HG03039 (cell line): Measurements from ENCODE around the gene FAM83B.
"Not testable (repeated sequence)": the region's sequence is repeated elsewhere in the genome, so short reads cannot be mapped to it uniquely, and the experiment has no call there.

ENCODE experiments used
- ATAC-seq: cut with Tn5 transposase; IDR thresholded peaks from one replicate; pipeline ENCODE4 v1.9.1; 2021; ENCODE audit warnings: mild to moderate bottlenecking, moderate library complexity; ENCODE audit not compliant: unreplicated experiment

Gene FAM83B, protein sequence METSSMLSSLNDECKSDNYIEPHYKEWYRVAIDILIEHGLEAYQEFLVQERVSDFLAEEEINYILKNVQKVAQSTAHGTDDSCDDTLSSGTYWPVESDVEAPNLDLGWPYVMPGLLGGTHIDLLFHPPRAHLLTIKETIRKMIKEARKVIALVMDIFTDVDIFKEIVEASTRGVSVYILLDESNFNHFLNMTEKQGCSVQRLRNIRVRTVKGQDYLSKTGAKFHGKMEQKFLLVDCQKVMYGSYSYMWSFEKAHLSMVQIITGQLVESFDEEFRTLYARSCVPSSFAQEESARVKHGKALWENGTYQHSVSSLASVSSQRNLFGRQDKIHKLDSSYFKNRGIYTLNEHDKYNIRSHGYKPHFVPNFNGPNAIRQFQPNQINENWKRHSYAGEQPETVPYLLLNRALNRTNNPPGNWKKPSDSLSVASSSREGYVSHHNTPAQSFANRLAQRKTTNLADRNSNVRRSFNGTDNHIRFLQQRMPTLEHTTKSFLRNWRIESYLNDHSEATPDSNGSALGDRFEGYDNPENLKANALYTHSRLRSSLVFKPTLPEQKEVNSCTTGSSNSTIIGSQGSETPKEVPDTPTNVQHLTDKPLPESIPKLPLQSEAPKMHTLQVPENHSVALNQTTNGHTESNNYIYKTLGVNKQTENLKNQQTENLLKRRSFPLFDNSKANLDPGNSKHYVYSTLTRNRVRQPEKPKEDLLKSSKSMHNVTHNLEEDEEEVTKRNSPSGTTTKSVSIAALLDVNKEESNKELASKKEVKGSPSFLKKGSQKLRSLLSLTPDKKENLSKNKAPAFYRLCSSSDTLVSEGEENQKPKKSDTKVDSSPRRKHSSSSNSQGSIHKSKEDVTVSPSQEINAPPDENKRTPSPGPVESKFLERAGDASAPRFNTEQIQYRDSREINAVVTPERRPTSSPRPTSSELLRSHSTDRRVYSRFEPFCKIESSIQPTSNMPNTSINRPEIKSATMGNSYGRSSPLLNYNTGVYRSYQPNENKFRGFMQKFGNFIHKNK

DNA sequence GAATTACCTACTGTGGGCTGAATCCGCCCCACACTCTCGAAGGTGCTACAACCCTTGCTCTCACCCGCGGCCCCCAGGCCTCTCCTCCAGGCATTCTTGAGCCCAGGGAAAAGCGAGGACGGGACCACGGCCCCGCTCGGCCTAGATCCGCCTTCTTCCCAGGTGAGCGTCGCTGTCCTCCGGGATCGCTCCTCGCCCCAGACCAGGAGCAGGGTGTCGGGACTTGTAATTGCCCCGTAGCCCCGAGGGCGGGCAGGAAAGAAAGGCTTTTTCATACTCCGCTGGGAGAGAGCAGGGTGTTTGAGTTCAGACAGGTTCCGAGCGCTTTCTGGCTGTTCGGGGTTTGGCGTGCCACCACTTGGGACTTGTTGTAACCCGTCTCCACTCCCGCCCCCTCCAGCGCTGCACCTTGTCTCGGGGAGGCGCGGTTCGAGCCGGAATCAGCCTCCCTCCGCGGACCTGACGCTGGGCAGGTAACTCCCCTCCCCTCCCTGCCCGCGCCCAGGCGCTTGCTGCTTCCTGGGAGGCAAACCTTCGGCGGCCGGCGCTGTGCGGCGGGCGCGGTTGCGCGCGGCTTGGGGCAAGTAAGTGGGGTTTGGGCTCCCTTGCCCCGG is at the start of gene FAM83B:
FAM83B (plus strand) TSS at position 529 of the 614 bp plus-strand sequence. CDS start 23,476 bp downstream, outside the sequence.
- no peak for ATAC-seq

- ATAC-seq: not testable (repeated sequence)
These were observed 49.7 kb upstream of the FAM83B start for GRCh38 chr6:54796918-54797317.

GRCh38 chr6:54800050-54800600 is 46.4 kb upstream of the FAM83B start:
- no peak for ATAC-seq

DNA sequence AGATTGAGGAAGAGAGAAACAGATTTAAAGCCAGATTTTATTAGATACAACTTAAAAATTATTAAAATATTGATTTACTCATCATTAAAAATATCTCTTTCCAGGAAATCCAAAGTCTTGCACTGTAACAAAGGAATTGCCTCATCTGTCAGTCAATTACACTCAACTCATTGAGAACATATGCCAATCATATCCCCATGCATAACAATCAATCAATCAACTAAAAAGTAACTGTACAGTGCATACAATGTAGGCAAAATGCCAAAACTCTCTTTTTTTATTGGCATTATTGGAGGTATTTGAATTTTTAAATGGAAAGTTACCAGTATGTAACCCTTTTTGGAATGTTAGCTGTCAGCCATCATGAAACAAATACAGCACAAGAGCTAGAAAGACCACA is 45.3 kb upstream of the FAM83B start:
- no peak for ATAC-seq

- ATAC-seq: no peak
These were observed 44.9 kb upstream of the FAM83B start for GRCh38 chr6:54801669-54802068.

DNA sequence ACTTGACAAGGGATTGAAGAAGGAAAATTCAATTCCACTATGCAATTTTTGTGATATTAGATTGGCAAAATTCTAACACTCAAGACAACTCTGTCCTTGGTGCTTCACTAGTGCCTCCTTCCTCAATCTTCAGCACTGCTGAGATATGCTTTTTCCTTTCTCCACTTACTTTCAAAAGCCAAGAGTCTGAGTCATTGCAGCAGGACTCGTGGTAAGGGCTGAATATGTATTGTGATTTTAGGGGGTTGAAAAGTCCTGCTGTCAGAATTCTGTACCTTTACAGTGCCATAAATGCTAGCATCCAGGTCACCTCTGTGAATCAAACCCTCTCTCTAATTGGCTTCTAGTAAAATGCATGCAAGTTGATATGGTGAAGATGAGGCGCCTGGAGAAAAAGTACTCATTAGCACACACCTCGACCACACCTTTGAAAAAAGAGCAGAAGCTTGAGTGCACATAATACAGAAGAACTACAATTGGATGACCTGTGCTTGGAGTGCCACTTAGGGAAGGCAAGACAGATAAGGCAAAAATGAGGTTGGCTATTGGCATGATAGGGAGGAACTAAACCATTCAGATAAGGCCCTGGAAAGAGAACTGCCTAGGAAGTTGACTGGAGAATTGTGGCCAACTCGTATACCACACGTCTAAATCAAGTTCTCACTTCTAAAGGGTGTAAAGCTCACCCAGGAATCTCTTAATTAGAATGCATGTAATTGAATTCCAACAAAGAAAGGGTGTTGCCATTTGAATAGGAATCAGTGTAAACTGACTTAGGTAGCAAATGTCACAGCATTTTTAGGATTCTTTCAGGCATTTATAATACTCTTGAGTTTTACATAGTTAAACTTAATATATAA is 43.6 kb upstream of the FAM83B start:
- ATAC-seq: no peak

DNA sequence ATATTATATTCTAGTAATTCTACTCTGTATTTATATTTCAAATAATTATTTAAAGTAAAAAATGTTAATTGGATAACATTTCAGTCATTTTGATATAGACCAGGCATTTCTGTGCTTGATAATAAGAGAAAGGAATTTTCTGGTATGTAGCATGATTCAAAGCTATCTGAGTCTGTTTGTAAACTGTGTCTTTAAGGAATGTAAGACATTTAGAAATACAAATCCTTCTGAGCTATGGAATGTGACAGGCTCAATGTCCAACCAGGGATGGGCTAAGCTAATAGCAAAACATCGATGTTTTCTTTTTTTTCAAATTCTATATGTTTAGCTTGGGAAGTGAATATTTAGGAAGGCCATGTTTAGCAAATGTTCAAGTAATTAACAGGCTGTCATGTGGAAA is 41.5 kb upstream of the FAM83B start:
- ATAC-seq: no peak

DNA sequence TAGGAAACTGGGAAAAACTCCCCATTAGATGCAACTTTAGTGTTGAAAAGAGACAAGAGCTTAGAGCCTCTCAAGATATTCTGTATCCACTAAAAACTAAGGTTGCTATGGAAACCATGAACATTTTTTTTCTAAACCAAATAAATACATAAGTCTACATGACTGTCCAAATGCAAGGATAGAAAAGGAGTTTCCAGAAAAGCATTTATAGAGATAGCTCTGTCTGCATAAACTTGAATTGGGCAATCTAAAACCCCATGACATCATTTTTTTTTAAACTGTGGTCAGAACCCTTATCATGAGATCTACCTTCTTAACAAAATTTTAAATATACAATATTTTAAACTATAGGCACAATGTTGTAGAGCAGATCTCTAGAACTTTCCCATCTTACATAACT is 36.4 kb upstream of the FAM83B start:
- ATAC-seq: no peak

DNA sequence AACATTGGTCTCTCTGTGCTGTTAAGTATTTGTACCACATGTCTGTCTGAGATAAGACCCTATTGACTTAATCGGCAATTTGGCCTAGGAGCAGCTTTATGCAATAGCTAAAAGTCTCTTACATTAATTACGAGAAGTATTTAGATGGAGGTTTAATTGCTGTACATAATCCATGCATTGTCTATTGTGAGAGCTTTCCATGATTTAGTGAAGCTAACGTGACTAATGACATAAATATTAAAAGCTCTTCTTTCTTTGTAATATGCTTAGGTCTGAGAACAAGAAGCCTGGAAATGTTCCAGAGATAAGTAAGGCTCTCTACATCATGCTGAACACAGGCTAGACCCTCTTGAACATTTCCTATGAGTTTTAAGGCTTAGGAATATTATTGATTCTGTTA is 32.7 kb upstream of the FAM83B start:
- no peak for ATAC-seq

DNA sequence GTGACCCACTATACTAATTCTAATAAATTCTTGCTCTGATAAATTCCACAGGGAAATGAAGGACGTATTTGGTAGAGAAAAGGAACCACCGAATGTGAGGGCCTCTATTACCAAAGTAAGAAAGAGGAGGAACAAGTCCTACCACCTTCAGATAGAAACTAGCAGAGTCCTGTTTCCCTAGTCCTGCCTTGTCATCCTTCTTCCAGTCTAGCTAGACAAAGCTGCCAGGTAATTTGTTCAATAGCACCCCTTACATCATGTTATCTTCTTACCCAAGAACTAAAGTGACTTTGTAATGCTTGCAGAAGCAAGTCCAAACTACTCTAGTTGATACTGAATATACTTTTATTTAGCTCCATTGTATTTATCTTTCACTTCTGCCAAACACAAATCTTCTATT is 29.3 kb upstream of the FAM83B start:
- ATAC-seq: no peak

GRCh38 chr6:54817834-54818233 is 28.7 kb upstream of the FAM83B start:
- ATAC-seq: no peak

DNA sequence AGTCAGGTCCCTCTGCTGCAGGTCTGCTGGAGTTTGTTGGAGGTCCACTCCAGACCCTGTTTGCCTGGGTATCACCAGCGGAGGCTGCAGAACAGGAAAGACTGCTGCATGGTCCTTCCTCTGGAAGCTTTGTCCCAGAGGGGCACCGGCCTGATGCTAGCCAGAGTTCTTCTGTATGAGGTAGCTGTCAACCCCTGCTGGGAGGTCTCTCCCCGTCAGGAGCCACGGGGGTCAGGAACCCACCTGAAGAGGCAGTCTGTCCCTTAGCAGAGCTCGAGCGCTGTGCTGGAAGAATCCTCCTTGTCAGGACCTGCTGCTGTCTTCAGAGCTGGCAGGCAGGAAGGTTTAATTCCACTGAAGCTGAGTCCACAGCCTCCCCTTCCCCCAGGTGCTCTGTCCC is 22.3 kb upstream of the FAM83B start:
- not testable (repeated sequence) for ATAC-seq

- no peak for ATAC-seq
These were observed 19.6 kb upstream of the FAM83B start for GRCh38 chr6:54827010-54827409.

DNA sequence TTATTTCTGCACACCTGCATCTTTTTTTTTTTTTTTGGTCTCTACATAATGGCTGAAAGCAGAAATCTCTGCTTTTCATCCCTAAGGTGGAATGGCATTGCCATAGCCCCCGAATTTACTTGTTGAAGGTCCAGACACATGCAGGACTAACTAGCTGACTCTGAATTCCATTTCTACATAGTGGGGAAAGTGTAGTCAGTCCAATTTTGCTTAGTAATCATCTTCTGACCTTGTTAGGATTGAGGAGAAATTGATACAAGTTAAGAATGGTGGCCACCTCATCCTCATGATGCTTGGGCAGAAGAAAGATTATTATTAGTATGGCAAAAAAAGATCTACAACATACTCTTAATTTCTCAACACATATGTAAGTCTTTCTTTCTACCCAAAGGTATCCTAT is 16.4 kb upstream of the FAM83B start:
- ATAC-seq: no peak

DNA sequence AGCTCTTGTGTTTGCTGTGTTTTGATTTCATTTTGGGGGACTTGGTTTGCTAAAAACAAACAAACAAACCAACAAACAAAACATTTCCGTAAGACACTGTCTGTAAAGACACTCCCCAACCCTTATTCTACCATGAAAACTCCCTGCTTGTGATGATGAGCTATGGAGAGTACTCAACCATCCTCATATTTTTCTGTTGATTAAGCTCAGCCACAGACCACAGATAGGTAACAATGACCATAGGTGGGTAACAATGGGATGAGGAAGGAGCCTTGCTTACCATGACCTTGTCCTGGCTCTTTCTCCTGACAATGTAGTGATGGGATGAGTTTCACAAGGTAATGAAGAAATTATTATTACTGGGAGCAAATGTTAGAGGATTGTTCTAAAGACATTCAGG is 11.4 kb upstream of the FAM83B start:
- ATAC-seq: no peak

DNA sequence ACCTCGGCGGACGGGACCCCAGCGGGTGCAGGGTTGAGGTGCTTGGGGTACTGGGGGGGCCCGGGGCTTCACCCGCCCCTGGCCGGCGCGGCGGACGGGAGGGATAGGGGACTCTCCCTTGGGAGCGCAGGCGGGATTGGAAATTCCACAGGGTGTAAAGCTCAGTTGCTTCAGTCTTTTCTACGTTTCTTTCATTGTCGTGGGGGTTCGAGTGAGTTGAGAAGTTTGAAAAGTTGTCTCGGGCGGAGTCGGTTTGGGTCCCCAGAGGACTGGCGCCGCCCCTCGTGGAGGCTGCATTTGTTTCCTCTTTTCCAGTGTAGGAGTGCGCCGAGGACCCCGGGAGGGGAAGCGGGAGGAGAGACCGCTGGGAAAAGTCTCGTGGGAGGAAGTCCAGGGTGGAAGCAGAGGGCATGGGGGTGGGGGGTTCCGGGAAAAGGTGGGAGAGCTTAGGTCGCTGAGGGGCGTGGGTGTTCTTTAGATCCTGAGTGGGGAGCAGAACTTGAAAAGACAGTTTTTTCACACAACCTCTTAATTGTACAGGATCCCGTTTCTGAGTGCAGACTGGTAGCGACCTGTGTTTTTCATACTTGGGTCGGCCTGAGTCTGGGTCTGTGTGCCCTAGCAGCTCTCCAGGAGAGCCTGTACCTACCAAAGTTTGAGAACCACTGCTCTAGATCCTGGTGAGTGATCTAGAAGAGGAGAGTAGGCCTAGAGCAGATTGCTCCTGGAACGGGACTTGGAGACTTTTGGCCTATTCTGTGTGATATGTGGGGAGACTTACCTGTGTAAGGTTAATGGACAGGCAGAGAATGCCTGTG is 495 bp downstream of the FAM83B start:
- no peak for ATAC-seq

DNA sequence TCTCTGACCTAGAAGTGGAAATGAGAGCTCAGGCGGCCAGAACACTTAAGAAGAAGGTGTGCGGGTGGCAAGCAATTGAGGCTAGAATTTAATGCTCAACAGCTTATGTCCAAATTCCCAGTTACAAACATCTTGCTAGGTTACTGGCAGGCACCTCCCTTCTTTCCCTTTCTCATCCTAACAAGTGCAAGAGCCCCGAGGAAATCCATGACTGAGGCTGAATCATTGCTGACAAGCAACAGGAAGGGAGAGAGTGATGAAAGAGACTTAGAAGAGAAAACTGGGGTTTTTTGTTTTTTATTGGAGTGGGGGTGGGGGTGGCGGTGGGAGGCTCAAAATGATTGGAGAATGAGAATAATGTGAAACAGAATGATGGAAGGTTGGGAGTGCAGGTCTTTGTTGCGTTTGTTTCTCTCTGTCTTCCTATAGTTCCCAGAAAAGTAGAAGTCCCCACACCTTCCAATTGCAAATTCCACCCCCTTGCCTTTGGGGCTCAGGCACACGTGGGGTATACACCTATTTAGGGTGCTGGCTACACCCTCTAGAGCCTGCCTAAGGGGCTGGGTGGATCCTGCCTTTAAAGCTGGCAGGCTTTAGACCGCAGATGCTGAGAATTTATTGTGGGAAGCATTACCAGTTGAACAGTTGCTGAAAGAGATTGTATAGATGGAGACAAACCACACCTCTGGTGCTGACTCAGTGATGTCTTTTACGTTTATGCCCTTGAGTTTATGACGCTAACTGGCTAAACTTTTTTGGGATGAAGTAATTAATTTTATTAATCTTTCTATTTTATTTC is 1.4 kb downstream of the FAM83B start:
- no peak for ATAC-seq

DNA sequence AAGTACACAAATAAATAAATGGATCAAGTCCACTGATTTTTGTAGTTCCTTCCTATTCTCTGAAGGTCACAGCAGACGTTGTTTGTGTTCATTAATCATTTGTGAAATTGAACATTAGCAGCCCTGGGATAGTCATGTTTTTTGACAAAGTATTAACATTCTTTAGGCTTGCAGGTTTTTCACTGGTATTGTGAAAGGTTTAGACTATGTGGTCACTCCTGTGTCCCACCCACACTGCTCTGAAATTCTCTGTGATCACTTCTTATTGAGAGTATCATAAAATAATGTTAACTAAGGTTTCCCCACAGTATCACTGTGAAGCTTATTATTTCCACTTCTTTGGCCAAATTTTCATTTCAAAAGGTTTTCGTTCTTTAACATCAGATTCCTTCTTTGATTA is 3.5 kb downstream of the FAM83B start:
- no peak for ATAC-seq
